Kidney glomerular epithelial cell (primary cell): ENCODE results near the gene INO80C.
A peak's percentile ranks its signal among the peaks of the same experiment; 100 is the strongest.
"Not testable (repeated sequence)": the region's sequence is repeated elsewhere in the genome, so short reads cannot be mapped to it uniquely, and the experiment has no call there.

ENCODE experiments used
- DNase-seq: peaks from one replicate; lab custom pipeline; 2025; lab: John Stamatoyannopoulos, UW

INO80C gene

GRCh38 chr18:35460736-35461161 is 37.0 kb downstream of the INO80C start:
- peak; percentile 36 for DNase-seq

DNA sequence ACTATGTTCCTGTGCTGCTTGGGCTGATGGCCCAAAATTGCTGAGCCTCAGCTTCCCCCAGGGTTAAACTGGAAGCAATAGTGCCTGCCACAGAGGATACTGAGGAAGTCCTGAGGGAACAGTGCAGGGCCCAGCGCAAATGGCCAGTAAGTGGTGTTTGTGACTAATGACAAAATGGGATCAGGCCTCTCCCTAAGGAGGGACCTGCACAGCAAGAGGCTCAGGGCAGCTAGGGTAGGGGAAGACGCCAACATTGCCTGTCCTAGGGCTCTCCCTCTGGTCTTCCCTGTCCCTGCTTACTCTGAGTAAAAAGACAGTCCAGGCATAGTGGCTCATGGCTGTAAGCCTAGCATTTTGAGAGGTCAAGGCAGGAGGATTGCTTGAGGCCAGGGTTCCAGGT is 37.8 kb downstream of the INO80C start:
- no peak for DNase-seq

DNA sequence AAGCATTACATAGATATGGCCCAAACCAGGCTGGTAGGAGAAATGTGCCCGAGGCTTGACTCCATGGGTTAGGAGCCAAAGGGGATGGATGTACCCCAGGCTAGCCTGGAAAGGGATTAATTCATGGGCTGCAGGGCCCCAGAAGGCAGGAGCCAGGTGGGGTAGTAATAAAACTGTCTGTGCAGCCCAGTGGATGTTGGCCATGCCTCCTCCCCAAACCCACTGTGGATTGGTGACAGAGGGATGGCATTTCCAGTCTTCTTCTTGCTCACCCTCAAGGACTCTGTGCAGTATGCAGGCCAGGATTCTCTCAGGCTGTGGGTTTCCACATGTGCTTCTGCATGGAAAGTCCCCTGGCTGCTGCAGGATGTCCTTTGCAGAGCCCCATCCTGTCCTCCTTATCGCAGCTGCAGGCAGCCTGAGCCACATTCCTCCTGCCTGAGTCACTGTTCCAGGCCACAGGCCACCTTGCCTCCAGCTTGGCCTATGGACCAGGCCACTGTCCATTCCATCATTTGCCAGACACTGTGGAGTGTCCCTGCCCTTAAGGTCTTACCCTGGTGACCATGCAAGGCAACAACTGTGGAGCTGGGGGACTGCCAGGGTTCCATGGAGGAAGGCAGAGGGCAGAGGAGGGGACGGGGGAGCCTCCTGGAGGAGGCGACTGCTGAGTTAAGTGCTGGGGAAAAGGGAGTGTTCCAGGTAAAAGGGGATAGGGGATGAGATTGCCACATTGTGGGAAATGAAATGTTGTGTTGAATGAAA is 38.9 kb downstream of the INO80C start:
- peak; percentile 87 for DNase-seq

DNA sequence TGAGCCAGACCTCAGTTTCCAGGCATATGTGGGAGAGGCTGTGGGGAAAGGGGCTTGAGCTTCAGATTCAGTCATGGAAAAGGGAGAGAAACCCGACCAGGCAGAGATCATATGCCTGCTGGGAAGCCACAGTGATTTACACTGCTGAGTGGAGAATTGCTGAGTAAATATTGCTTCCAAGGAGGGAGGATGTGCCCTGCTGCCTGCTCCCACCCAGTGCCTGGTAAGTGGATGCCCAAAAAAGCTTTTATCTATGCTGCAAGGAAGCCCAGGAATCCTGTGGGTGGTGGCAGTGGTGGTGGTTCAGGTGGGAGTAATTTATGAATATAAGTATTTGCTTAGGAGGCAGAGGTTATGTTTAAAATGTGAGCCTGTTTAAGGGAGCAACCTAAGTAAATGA is 39.5 kb downstream of the INO80C start:
- peak; percentile 83 for DNase-seq

- no peak for DNase-seq
Measured at GRCh38 chr18:35457140-35457704, 40.5 kb downstream of the INO80C start.

GRCh38 chr18:35455926-35456763 is 41.6 kb downstream of the INO80C start:
- peak; percentile 37 for DNase-seq

- DNase-seq: no peak
Measured at GRCh38 chr18:35454803-35455202, 43.0 kb downstream of the INO80C start.

DNA sequence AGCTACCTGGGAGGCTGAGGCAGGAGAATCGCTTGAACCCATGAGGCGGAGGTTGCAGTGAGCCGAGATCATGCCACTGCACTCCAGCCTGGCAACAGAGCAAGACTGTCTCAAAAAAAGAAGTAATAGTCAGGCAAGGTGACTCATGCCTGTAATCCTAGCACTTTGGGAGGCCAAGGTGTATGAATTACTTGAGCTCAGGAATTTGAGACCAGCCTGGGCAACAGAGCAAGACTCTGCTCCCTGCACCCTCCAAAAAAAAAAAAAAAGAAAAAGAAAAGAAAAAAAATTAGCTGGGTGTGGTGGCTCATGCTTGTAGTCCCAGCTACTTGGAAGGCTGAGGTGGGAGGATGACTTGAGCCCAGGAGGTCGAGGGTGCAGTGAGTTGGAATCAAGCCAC is 44.7 kb downstream of the INO80C start:
- not testable (repeated sequence) for DNase-seq

DNA sequence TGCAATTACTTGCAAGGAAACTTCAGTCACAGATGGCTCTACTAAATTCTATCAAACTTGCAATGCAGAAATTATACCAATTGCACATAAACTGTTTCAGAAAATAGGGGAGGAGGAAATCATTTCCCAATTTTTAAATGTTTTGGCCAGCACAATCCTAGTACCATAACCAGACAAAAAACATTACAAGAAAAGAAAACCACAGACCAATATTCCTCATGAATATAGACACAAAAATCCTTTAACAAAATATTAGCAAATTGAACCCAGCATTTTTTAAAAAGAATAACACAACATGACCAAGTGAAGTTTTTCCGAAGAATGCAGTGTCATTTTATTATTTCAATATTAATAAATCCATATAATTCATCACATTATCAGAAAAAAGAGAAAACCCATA is 45.8 kb downstream of the INO80C start:
- DNase-seq: no peak

- no peak for DNase-seq
Measured at GRCh38 chr18:35451032-35451431, 46.7 kb downstream of the INO80C start.

DNA sequence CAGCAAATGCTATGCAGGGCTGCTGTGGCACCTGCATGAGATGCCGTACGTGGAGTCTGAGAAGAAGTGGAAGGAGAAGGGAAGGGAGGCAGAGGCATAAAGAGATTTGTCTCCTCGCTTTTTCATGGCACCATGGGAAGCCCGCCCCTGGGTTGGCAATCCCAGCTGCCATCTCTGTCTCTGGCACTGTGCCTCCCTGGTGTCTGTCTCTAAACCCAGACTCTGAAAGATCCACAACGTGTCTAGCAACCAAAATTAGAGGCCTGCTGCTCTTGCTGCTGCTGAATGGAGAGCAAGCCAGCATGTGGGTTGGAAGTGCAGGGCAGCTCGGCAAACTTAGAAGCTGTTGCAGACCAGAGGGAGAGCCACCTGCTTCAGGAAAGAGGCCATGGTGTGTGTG is 53.1 kb downstream of the INO80C start:
- no peak for DNase-seq

GRCh38 chr18:35443847-35444246 is 53.9 kb downstream of the INO80C start:
- no peak for DNase-seq

- DNase-seq: no peak
Measured at GRCh38 chr18:35443434-35443833, 54.3 kb downstream of the INO80C start.

DNA sequence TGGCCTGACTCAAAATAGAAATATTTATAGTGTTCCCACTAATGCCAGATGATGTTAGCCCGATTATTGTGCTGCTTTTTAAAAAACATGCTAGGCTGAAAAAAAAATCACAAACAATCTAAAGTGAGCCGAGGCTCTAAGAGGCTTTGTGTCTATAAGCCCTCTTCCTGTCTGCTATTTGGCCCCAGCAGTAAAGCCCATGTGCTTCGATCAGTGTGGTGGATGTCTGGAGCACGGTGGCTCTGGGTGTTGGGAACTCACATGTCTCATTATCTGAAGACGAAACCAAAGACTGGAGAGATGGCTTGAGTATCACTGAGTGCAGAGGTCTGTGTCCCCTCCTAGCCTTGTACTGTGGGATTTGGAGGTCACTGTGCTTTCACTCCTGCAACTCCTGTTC is 55.1 kb downstream of the INO80C start:
- no peak for DNase-seq

- DNase-seq: no peak
Measured at GRCh38 chr18:35441857-35442595, 55.7 kb downstream of the INO80C start.

DNA sequence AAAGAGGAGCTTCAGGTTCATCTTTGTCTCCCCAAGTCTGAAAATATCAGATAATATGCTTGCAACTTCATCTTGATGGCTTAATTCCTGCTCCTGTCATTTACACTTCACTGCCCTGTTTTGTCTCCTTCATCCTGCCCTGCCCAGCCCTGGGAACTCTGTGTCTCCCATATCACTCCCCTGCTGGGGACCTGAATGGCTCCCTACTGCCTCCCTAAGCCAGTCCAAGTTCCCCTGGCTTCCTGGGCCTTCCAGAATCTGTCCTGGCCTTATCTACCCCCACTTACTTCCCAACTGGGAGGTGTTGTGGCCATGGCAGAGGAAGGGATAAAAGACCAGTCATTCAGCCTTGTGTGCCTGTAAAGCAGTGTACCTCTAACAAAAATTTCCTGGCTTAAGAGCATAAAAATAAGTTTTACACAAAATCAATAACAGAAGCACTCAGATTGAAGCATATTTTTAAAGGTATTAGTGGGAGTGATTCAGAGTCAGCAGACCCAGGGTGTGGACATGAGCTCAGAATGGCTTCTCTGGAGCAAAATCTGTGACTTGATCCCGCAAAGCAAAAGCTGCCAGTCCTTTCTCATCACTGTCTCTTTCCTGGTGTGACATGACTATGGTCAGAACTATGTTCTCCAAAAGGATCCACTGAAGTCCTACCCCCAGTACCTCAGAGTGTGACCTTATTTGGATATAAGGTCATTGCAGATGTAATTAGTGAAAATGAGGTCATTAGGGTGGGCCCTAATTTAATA is 59.1 kb downstream of the INO80C start:
- no peak for DNase-seq

GRCh38 chr18:35437836-35438235 is 59.9 kb downstream of the INO80C start:
- DNase-seq: no peak

DNA sequence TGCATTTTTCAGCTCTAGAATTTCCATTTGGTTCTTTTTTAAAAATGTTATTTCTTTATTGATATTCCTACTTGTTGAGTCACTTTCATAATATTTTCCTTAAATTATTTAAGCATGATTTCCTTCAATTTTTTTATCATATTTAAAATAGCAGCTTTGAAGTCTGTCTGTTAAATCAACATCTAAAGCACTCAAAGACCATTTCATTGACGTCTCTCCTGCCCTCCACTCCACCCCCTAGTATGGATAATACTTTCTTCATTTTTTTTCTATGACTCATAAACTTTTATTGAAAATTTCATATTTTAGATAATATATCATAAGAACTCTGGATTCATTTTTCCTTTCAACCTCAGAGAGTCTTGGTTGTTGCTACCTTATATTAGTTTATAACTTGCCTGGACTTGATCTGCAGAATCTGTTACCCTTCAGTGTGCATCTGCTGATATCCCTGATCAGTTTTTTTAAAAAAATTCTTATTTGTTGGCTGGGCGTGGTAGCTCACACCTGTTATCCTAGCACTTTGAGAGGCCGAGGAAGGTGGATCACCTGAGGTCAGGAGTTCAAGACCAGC is 61.6 kb downstream of the INO80C start:
- no peak for DNase-seq

DNA sequence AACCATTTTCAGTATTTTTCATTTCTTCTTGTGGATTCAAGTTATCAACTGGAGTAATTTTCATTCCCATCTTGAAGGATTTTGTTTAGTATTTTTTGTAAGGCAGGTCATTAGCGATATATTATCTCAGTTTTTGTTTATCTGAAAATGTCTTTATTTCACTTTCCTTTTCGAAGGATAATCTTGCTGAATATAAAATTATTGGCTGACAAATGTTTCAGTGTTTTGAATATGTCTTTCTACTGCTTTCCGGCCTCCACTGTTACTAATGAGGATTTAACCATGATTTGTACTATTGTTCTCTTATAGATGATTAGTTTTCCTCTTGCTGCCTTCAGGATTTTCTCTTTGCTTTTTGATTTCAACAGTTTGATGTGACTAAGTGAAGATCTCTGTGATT is 62.4 kb downstream of the INO80C start:
- DNase-seq: no peak

GRCh38 chr18:35432565-35433001 is 65.2 kb downstream of the INO80C start:
- no peak for DNase-seq

DNA sequence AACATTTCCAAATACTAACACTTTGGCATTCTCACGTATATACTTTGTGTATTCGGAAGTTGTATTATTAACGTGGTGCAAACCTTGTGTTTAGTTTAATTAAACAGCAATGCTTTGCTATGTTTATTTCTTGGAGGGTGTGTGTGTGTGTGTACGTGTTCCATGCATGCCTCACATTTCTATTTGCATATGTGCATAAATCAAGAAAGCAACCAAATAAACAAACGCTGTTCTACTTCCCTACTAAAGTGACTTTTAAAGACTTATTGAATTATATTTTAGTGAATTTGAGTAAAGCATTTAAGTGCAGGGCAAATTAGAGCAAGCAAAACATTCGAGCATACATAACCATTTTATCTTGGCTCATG is 66.4 kb downstream of the INO80C start:
- DNase-seq: no peak
